GM23248 (cell line): ENCODE data around the gene SNTG2. TPM values are rescaled to one million over a fixed set of nuclear protein-coding genes. Genes with fewer than 3 reads are reported as not detected.
"Not testable (repeated sequence)": the region's sequence is repeated elsewhere in the genome, so short reads cannot be mapped to it uniquely, and the experiment has no call there.

Source experiments
- DNase-seq: peaks from one replicate; pipeline ENCODE4 v3.0.0-alpha.2; 2015
- H2AFZ ChIP-seq: fragments of 200-600 bp; sonication (generic); 2 replicates; pipeline ENCODE4 v1.6.1; 2016; ENCODE audit warnings: antibody characterized with exemption
- H3F3A ChIP-seq: fragments of 200-600 bp; sonication (generic); 2 replicates; pipeline ENCODE4 v1.6.1; 2016; ENCODE audit warnings: mild to moderate bottlenecking, antibody characterized with exemption, mixed run types; ENCODE audit not compliant: insufficient read depth
- H3K27ac ChIP-seq: fragments of 200-600 bp; sonication (generic); 2 replicates; pipeline ENCODE4 v1.5.1; 2016; ENCODE audit warnings: mild to moderate bottlenecking
- H3K27me3 ChIP-seq: fragments of 200-600 bp; sonication (generic); replicated peaks from 2 replicates; pipeline ENCODE4 v1.6.1; 2016; ENCODE audit warnings: mild to moderate bottlenecking; ENCODE audit not compliant: insufficient read depth
- H3K36me3 ChIP-seq: fragments of 200-600 bp; sonication (generic); 2 replicates; pipeline ENCODE4 v1.6.1; 2016; ENCODE audit warnings: low read depth, mild to moderate bottlenecking
- H3K4me1 ChIP-seq: fragments of 200-600 bp; sonication (generic); 2 replicates; pipeline ENCODE4 v1.6.1; 2016; ENCODE audit warnings: mild to moderate bottlenecking; ENCODE audit not compliant: insufficient read depth
- H3K4me2 ChIP-seq: fragments of 200-600 bp; sonication (generic); one replicate; pipeline ENCODE4 v1.6.1; 2016; ENCODE audit warnings: mild to moderate bottlenecking; ENCODE audit not compliant: unreplicated experiment
- H3K4me3 ChIP-seq: fragments of 200-600 bp; sonication (generic); 2 replicates; pipeline ENCODE4 v1.5.1; 2016; ENCODE audit warnings: mild to moderate bottlenecking
- H3K79me2 ChIP-seq: fragments of 200-600 bp; sonication (generic); 2 replicates; pipeline ENCODE4 v1.6.1; 2016; ENCODE audit warnings: mild to moderate bottlenecking; ENCODE audit not compliant: insufficient read depth
- H3K9ac ChIP-seq: fragments of 200-600 bp; sonication (generic); 2 replicates; pipeline ENCODE4 v1.6.1; 2016; ENCODE audit warnings: mild to moderate bottlenecking
- H3K9me2 ChIP-seq: fragments of 200-600 bp; sonication (generic); 2 replicates; pipeline ENCODE4 v1.6.1; 2016; ENCODE audit warnings: mixed run types, mild to moderate bottlenecking, moderate library complexity; ENCODE audit not compliant: insufficient read depth
- H3K9me3 ChIP-seq: fragments of 200-600 bp; sonication (generic); one replicate; pipeline ENCODE4 v1.6.1; 2017; ENCODE audit warnings: low read depth
- H4K20me1 ChIP-seq: fragments of 200-600 bp; sonication (generic); 2 replicates; pipeline ENCODE4 v1.6.0; 2016; ENCODE audit not compliant: insufficient read depth
- EZH2 ChIP-seq: fragments of 200-600 bp; sonication (generic); IDR thresholded peaks from 2 replicates; pipeline ENCODE4 v1.6.1; 2018; ENCODE audit warnings: antibody characterized with exemption, mild to moderate bottlenecking; ENCODE audit not compliant: insufficient read depth, poor library complexity, severe bottlenecking
- EZH2phosphoT487 ChIP-seq: fragments of 200-600 bp; sonication (generic); IDR thresholded peaks from 2 replicates; pipeline ENCODE4 v1.6.1; 2018; ENCODE audit warnings: antibody characterized with exemption, moderate library complexity, mild to moderate bottlenecking, low read depth; ENCODE audit not compliant: insufficient read depth
- WGBS, 2 experiments: methylation state at CpG; one replicate each; pipeline ENCODE4 v1.1.6; 2015 to 2017; ENCODE audit warnings: low lambda C conversion rate in 2 of 2, low coverage in 1 of 2; ENCODE audit errors: missing lambda C conversion rate in 2 of 2; 5-methylcytosine and 5-hydroxymethylcytosine counted together
- in situ Hi-C: fragments of 300-500 bp; cut with MboI; formaldehyde crosslinking; loops from 2 replicates; pipeline ENCODE4 v1.15.0; 2020
- polyA plus RNA-seq: library from polyadenylated mRNA; unstranded; fragments of >200 nt; fragmentation: Nextera tagmentation; extraction: Ambion mirVana; gene quantifications from 2 replicates; pipeline ENCODE4 v1.2.1, GENCODE V29; 2016
- total RNA-seq: library from RNA; depleted of rRNA; stranded (reverse); fragments of >200 nt; shearing (Covaris generic); gene quantifications from 2 replicates; pipeline ENCODE4 v1.2.3, GENCODE V29; 2014

The SNTG2 gene
- total and polyA plus RNA-seq, 2 experiments from 2014 or later: not detected

GRCh38 chr2:905091-905832, 45.4 kb upstream of the SNTG2 start:
- H3K9me3 ChIP-seq: no peaks in the 10 kb centered on the region
- in situ Hi-C loops: no loop called here
- H3K79me2 ChIP-seq: no peaks in the 10 kb centered on the region
- H3K27me3 ChIP-seq: no peaks in the 10 kb centered on the region
- H3K9me2 ChIP-seq: no peaks in the 10 kb centered on the region
- no peaks in the 10 kb centered on the region for H3K36me3 ChIP-seq
- H3K4me1 ChIP-seq: no peaks in the 10 kb centered on the region
- no peak overlapping the region for H3K9ac ChIP-seq
- no peak for TF ChIP-seq EZH2
- TF ChIP-seq EZH2phosphoT487: no peak
- H3K27ac ChIP-seq: no peak overlapping the region
- WGBS, 2 experiments: 54 to 56% methylated on average over 12 of the region's 12 CpGs
- H3K4me2 ChIP-seq: no peak overlapping the region
- DNase-seq: no peak
- no peaks in the 10 kb centered on the region for H3F3A ChIP-seq
- H3K4me3 ChIP-seq: no peak overlapping the region
- no peaks in the 10 kb centered on the region for H4K20me1 ChIP-seq
- no peak overlapping the region for H2AFZ ChIP-seq

- H3K4me1 ChIP-seq: no peaks in the 10 kb centered on the region
- no peaks in the 10 kb centered on the region for H3F3A ChIP-seq
- H4K20me1 ChIP-seq: no peaks in the 10 kb centered on the region
- H3K4me3 ChIP-seq: no peak overlapping the region
- H3K79me2 ChIP-seq: no peaks in the 10 kb centered on the region
- H3K27ac ChIP-seq: no peak overlapping the region
- no peaks in the 10 kb centered on the region for H3K27me3 ChIP-seq
- H3K9ac ChIP-seq: no peak overlapping the region
- no peak overlapping the region for H2AFZ ChIP-seq
- DNase-seq: no peak
- H3K36me3 ChIP-seq: no peaks in the 10 kb centered on the region
- H3K4me2 ChIP-seq: no peak overlapping the region
- WGBS, 2 experiments: 32 to 53% methylated on average over 5 of the region's 5 CpGs
- H3K9me3 ChIP-seq: no peaks in the 10 kb centered on the region
- in situ Hi-C loops: no loop called here
- TF ChIP-seq EZH2phosphoT487: no peak
- TF ChIP-seq EZH2: no peak
- H3K9me2 ChIP-seq: no peaks in the 10 kb centered on the region
These were observed 44.9 kb upstream of the SNTG2 start for GRCh38 chr2:905833-906140.

GRCh38 chr2:907706-908105, 42.9 kb upstream of the SNTG2 start:
- Histone ChIP-seq H3K27ac (no peak overlapping the region), H4K20me1 (no peaks in the 10 kb centered on the region), H3K4me2 (no peak overlapping the region), H3K79me2 (no peaks in the 10 kb centered on the region), H3K9ac (no peak overlapping the region), H3K4me1 (no peaks in the 10 kb centered on the region), H3K27me3 (no peaks in the 10 kb centered on the region), H3K9me2 (no peaks in the 10 kb centered on the region), H2AFZ (no peak overlapping the region), H3F3A (no peaks in the 10 kb centered on the region), H3K36me3 (no peaks in the 10 kb centered on the region), H3K9me3 (no peaks in the 10 kb centered on the region), H3K4me3 (no peak overlapping the region)
- TF ChIP-seq EZH2phosphoT487 (no peak), EZH2 (no peak)
- in situ Hi-C loops: no loop called here
- DNase-seq: no peak
- WGBS, 2 experiments: 46 to 56% methylated on average over 7 of the region's 7 CpGs

GRCh38 chr2:908568-908967, 42.1 kb upstream of the SNTG2 start:
- H3K4me1 ChIP-seq: no peaks in the 10 kb centered on the region
- WGBS, 2 experiments: 48 to 49% methylated on average over 4 of the region's 4 CpGs
- H2AFZ ChIP-seq: no peak overlapping the region
- H3K9ac ChIP-seq: no peak overlapping the region
- TF ChIP-seq EZH2 (no peak), EZH2phosphoT487 (no peak)
- in situ Hi-C loops: no loop called here
- H3K9me3 ChIP-seq: no peaks in the 10 kb centered on the region
- no peaks in the 10 kb centered on the region for H3K9me2 ChIP-seq
- no peaks in the 10 kb centered on the region for H3K79me2 ChIP-seq
- H4K20me1 ChIP-seq: no peaks in the 10 kb centered on the region
- no peaks in the 10 kb centered on the region for H3K36me3 ChIP-seq
- H3K27ac ChIP-seq: no peak overlapping the region
- no peak overlapping the region for H3K4me3 ChIP-seq
- H3F3A ChIP-seq: no peaks in the 10 kb centered on the region
- no peaks in the 10 kb centered on the region for H3K27me3 ChIP-seq
- no peak overlapping the region for H3K4me2 ChIP-seq
- DNase-seq: no peak

- H3F3A ChIP-seq, H4K20me1 ChIP-seq, H3K9me3 ChIP-seq, H3K4me3 ChIP-seq, H3K9ac ChIP-seq, H2AFZ ChIP-seq, H3K9me2 ChIP-seq, H3K36me3 ChIP-seq, H3K27ac ChIP-seq, H3K4me1 ChIP-seq, in situ Hi-C loops, H3K4me2 ChIP-seq, DNase-seq, H3K27me3 ChIP-seq, H3K79me2 ChIP-seq: not testable (repeated sequence)
- WGBS, 2 experiments: 69 to 72% methylated on average over 12 to 27 of the region's 27 CpGs
These were observed 40.8 kb upstream of the SNTG2 start for GRCh38 chr2:909764-910379.
